Thyroid gland (tissue), 4 donors: ENCODE data around the gene CYP27B1.

Experiments used
- CTCF ChIP-seq, 6 experiments: fragments of 200-600 bp in 3 of 6; fragments of 450-650 bp in 3 of 6; sonication (generic) in 3 of 6; IDR thresholded peaks; one replicate each; pipeline ENCODE4 v1.5.1; 2016 to 2019; ENCODE audit warnings: antibody characterized with exemption in 6 of 6, mild to moderate bottlenecking in 2 of 6, inconsistent platforms in 1 of 6, moderate library complexity in 1 of 6
- POLR2A ChIP-seq, 2 donors: fragments of 450-650 bp; IDR thresholded peaks; one replicate each; pipeline ENCODE4 v1.6.1; 2017; ENCODE audit warnings: antibody characterized with exemption in 2 of 2, mild to moderate bottlenecking in 2 of 2, moderate library complexity in 1 of 2

- TF ChIP-seq CTCF (IDR thresholded peaks at IDR 0.05) (no peak), POLR2A (IDR thresholded peaks at IDR 0.05) (no peak)
Observed at GRCh38 chr12:57716305-57716704, 50.6 kb downstream of the CYP27B1 start.
